GM12892 (cell line): ENCODE results near the gene GTF2H2.
"Not testable (repeated sequence)": the region's sequence is repeated elsewhere in the genome, so short reads cannot be mapped to it uniquely, and the experiment has no call there.

Experiments used
- POLR2A ChIP-seq: IDR thresholded peaks from 2 replicates; pipeline ENCODE4 v1.6.1; 2011; ENCODE audit warnings: low read depth, low read length, control low read depth
- POLR2AphosphoS5 ChIP-seq: IDR thresholded peaks from 2 replicates; pipeline ENCODE4 v1.6.1; 2011; ENCODE audit warnings: low read depth, low read length, control low read depth

DNA sequence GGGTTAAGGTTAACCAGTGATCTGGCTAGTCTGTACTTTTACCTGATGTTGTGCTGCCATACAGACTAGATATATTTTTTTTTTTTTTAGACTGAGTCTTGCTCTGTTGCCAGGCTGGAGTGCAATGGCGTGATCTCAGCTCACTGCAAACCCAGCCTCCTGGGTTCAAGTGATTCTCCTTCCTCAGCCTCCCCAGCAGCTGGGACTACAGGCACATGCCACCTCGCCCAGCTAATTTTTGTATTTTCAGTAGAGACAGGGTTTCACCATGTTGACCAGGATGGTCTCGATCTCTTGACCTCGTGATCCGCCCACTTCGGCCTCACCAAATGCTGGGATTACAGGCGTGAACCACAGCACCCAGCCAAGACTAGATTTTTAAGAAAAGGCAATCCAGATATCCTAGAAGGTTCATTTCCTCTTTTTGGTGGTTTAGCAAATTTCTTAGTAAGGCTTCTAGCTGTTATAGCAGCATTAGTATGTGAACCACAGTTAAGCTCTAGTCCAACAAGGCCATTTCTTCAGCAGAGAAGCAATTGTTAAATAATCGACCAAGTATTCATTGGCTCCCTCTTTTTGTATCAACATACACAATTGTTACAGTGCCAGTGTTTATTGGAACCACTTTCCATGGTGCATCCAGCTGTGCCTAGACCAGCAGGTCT, 42.1 kb downstream of the GTF2H2 start, which contains the start of gene NAIP:
- not testable (repeated sequence) for TF ChIP-seq POLR2AphosphoS5, POLR2A
